GM19328 (cell line): ENCODE results near the gene MTMR12.
"Not testable (repeated sequence)": the region's sequence is repeated elsewhere in the genome, so short reads cannot be mapped to it uniquely, and the experiment has no call there.

Experiments used
- ATAC-seq: cut with Tn5 transposase; IDR thresholded peaks from one replicate; pipeline ENCODE4 v1.9.1; 2021; ENCODE audit warnings: mild to moderate bottlenecking, moderate library complexity; ENCODE audit not compliant: unreplicated experiment

Gene MTMR12

DNA sequence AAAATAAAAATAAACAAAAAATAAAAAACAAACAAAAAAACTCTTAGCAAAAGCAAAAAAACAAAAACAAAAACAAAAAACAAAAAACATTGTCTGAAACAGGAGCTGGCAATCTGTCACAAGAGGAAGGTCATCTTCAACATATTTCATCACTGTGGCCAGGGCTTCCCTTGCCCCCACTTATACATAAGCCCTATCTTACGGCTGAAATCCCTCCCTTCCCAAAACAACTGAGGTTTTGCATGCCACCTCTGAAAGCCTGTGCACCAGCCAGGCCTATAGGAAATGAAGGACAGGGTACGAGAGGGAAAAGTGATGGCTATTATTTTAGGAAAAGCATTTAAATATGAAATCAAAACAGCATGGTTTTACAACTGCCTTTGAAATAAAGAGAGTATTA is 10.8 kb downstream of the MTMR12 start:
- ATAC-seq: no peak

DNA sequence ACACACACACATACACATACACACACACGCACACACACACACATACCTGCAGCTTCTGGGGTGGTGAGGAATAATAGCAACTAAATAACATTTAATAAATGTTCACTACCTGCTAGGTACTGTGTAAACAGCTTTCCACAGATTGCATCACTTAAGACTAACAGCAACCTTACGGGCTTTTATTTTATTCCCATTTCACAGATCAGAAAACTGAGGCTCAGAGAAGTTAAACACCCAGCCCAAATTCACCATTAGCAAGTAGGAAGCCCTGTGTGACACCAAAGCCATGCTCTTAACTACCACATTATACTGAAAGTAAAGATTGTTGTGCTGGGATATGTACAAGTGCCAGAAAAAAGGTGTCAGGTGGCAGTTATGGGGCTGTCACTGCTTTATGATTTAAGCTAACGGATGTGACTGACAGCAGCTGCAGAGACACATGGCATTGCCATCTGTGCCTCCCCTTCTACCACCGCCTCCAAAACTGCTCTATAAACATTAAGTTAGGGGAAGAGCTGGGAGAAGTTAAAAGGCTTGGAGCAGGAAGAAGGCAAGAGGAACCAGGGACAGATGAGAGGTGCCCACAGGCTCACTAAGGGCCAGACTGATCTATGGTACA is 13.6 kb downstream of the MTMR12 start:
- ATAC-seq: no peak

DNA sequence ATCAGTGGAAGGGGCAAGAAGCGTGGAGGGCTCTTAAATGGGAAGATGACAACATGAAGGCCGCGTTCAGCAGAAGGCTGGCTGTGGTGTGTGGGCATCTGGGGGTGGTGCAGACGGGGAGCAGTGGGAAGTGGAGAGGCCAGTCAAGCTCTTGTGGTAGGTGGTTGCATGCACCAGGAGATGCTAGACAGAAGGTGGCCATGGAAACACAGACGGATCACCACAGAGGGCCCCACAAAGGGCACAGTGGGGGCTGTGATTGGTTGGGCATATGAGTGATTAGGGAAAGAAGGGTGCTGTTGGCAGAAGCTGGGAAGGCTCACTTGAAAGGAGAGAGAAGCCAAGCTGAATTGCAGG is 14.7 kb downstream of the MTMR12 start:
- no peak for ATAC-seq

DNA sequence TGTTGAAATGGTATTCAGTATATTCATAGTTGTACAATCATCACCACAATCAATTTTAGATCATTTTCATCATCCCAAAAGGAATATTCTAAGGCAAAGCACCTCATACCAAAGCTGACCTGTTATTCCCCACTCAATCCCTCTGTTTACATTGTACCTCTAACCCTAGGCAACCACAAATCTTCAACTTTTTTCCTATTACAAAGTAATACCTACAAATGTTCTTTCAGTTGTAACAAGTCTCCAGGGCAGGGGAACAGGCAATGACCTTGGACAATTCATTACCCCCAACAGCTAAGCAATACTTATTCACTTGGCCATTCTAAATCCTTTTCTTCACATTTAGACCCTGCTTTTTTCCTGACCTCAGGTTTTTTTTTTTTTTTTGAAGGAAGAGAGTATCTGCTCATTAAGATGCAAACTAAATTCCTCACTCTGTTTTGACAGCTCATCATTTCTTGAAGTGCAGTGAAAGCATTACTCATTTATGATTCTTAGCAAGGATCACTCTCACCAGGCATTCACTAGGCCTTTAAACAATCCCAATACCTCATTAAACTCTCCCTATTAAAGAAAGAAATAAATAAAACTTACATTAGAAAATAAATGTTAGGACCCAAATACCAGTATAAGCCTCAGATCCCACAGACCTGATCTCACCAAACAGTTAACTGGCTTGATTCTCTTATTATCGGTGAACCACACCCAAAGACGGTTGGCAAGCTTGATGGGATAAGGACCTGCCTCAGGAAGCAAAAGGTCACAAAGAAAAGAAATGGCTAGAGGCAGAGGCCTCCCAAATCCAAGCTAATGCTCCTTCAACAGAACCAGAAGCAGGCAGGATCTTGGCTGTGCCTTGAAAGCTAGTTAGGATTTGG is 15.3 kb downstream of the MTMR12 start:
- ATAC-seq: no peak

DNA sequence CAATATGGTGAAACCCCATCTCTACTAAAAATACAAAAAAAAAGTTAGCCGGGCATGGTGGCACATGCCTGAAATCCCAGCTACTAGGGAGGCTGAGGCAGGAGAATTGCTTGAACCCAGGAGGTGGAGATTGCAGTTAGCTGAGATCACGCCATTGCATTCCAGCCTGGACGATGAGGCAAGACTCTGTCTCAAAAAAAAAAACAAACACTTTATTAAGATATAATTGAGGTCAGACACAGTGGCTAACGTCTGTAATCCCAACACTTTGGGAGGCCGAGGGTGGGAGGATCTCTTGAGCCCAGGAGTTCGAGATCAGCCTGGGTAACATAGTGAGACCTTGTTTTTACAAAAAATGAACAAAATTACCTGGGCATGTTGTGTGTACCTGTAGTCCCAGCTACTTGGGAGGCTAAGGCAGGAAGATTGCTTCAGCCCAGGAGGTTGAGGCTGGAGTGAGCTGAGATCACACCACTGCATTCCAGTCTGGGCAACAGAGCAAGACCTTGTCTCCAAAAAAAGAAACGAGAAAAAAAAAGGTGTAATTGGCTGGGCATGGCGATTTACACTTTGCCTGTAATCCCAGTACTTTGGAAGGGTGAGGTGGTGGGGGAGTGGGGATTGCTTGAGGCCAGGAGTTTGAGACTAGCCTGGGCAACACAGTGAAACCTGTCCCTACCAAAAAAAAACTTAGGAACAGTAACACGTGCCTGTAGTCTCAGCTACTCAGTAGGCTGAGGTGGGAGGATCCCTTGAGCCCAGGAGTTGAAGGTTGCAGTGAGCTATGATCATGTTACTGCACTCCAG is 16.6 kb downstream of the MTMR12 start:
- ATAC-seq: not testable (repeated sequence)

DNA sequence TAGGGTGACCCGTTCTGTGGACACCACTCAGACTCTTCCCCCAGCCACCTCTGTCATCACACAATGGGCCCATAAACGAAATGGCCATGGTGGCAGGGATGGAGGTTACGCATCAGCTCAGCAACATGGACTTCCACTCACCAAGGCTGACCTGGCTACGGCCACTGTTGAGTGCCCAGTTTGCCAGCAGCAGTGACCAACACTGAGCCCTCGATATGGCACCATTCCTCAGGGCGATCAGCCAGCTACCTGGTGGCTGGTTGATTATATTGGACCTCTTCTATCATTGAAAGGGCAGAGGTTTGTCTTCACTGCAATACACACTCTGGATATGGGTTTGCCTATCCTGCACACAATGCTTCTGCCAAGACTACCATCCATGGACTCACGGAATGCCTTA is 21.1 kb downstream of the MTMR12 start:
- ATAC-seq: no peak

DNA sequence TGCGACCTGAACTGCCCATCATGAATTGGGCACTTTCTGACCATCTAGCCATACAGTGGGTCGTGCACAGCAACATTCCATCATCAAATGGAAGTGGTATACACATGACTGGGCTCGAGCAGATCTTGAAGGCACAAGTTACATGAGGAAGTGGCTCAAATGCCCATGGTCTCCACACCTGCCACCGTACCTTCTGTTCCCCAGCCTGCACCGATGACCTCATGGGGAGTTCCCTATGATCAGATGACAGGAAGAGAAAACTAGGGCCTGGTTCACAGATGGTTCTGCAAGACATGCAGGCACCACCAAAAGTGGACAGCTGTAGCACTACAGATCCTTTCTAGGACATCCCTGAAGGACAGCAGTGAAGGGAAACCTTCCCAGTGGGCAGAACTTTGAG is 21.8 kb downstream of the MTMR12 start:
- no peak for ATAC-seq

DNA sequence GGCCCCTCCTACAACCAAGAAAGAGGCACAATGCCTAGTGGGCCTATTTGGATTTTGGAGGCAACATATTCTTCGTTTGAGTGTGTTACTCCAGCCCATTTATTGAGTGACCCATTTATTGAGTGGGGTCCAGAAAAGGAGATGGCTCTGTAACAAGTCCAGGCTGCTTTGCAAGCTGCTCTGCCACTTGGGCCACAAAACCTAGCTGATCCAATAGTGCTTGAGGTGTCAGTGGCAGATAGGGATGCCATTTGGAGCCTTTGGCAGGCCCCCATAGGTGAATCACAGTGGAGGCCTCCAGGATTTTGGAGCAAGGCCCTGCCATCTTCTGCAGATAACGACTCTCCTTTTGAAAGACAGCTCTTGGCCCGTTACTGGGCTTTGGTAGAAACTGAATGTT is 22.2 kb downstream of the MTMR12 start:
- not testable (repeated sequence) for ATAC-seq

DNA sequence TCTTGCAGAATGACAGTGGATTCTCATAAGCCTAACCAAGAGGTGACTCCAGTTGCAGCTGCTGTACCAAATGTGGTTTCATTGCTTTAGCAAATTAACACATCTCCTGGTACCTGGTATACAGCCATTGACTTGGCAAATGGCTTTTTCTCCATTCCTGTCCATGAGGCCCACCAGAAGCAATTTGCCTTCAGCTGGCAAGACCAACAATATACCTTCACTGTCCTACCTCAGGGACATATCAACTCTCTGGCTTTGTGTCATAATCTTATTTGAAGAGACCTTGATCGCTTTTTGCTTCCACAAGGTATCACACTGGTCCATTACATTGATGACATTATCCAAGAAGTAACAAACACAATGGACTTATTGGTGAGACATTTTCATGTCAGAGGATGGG is 22.8 kb downstream of the MTMR12 start:
- not testable (repeated sequence) for ATAC-seq

DNA sequence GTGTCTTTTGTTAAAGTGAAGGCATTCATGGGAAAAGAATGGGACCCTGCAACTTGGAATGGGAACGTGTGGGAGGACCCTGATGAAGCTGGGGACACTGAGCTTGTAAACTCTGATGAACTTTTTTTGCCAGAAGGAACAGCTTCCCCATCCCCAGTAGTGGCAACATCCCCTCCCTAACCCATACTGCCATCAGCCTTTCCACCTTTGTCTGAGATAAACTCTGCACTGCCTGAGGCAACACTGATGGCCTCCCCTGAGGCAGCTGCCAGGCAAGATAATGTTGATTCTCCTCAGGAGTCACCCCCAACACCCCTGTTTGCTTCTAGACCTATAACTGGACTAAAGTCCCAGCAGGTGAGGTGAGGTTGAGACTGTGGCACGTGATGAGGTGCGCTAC is 24.6 kb downstream of the MTMR12 start:
- not testable (repeated sequence) for ATAC-seq

DNA sequence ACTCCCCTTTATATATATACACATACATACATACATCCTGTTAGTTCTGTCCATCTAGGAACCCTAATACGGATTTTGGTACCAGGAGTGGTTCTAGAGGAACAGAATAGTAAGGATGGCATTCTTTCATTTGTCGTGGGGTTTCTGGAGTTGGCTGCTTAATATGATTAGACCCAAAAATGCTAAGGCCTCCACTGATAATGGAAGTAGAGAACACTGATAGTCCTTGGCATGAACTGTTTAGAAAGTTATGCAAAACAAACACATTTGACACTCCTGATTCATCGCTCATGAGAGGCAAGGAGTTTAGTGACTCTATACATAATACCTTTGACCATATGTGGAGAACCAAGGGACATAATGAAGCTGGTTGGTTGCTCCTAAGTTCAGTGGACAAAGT is 25.2 kb downstream of the MTMR12 start:
- ATAC-seq: not testable (repeated sequence)

DNA sequence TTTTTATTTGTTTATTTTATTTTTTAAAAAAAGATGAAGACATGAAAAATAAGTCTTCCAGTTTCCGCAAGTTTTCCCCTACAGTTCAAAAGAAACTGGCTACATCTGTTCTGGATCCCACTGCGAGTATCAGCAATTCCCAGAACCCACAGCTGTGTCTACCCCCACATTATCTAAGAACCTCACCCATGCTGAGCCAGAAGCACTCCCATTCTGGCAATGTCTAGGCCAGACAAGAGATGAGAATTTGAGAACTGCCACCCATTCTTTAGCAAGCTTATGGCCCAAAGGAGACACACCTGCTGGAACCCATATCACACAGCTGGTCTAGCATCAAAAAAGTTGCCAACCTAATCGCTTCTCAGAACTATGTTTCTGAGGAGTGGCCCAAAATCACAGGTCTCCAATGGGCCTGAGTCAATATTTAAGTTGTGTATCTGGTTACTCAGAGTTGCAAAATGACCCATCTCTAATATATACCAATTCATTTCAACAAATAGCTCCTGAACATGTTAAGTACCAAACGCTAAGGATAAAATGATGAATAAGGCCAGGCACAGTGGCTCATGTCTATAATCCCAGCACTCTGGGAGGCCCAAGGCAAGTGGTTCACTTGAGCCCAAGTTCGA is 27.1 kb downstream of the MTMR12 start:
- no peak for ATAC-seq

DNA sequence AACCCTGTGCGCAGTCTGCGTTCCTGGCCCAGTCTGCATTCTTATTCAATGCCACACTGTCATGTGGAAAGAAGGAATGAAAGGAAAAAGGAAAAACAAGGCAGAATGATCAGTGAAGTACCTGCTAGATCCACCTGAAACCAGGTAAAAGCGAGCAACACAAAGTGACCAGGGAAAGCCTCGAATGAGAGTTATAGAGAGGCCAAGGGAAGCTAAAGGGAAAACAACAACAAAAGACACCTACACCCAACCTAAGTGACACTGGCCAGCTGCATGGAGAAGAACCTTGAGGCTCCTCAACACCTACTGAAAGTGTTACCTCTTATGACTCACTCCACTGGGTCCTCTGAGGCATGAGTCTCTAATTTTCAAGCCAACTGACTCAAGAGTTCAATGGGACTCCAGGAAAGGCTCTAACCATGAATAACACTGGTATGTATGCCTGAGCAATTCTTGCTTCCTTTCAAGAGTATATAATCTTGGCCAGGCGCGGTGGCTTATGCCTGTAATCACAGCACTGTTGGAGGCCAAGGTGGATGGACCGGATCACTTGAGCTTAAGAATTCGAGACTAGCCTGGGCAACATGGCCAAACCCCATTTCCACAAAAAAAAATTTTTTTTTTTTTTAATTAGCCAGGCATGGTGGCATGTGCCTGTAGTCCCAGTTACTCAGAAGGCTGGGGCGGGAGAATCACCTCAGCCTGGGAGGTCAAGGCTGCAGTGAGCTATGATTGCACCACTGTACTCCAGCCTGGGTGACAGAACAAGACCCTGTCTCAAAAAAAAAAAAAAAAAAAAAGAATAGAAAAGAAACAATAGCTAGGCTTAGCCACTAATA is 29.0 kb downstream of the MTMR12 start:
- ATAC-seq: no peak

DNA sequence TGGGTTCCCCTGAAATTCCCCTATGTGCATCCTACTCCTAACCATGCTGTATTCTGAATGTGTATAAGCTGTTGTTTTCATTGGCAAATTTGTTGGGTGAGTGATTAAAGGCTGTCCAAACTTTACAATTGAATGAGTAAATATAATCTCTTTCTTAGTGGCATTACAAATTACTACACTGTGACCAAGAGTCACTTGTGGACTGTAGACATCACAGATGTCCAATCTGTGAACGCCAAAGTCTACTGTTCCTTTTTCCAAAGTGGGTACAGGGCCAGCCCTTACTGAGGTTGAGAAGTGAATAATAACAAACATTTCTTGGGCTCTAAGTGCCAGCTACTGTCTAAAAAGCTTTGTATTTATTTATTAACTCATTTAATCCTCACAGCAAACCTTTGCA is 29.7 kb downstream of the MTMR12 start:
- ATAC-seq: no peak

DNA sequence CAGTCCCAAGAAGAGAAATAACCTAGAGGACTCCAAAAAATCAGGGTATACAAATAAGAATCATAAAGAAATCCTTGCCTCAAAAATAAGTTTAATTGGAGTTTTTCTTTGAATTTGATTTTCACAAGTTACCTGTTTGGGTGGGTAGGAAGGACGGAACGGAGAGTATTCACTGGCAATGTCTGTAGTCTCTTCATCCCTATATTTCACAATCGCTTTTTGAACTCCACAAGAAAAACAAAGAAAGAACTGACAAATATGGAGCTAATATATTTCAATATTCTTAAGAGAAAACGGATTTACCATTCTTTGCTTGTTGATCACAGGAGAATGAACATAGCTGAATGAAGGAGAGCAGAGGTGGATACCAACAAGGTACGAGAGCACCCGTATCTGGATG is 30.1 kb downstream of the MTMR12 start:
- ATAC-seq: no peak

DNA sequence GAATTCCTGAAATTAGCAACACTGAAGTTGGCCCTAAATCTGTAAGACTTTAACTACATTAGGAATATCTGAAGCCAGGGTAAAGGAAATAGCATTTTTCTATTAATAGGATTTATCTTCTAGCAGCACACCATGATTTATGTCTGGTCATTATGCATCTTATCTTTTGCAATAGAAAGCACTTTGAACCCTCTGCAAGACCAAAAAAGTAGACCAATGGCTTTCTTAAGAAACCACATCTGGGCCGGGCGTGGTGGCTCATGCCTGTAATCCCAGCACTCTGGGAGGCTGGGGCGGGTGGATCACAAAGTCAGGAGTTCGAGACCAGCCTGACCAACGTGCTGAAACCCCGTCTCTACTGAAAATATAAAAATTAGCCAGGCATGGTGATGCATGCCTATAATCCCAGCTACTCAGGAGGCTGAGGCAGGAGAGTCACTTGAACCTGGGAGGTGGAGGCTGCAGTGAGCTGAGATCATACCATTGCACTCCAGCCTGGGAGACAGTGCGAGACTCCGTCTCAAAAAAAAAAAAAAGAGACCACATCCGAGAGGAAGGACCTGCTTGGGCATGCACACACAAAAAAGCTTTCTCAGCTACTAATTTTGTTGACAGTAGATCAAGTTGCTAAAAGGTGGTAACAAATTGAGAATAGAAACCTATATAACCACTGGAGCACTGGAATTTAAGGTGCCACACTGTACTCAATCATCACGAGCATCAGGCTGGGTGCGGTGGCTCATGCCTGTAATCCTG is 31.2 kb downstream of the MTMR12 start:
- ATAC-seq: not testable (repeated sequence)

DNA sequence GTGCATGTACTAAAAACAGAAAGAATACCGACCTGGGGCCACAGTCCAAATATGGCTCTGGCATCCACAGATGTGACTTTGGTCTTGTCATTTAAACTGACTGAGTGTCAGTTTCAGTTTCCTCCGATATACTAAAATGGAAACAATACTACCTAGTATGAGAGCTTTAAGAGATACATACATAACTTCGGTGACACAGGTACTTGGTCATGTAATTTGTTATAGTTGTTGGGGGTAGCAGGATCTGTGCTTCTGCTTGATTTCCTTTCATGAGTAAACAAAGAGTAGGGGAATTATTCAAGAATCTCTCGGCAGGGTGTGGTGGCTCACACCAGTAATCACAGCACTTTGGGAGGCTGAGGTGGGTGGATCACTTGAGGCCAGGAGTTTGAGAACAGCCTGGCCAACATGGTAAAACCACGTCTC is 32.1 kb downstream of the MTMR12 start:
- ATAC-seq: peak; percentile 81

DNA sequence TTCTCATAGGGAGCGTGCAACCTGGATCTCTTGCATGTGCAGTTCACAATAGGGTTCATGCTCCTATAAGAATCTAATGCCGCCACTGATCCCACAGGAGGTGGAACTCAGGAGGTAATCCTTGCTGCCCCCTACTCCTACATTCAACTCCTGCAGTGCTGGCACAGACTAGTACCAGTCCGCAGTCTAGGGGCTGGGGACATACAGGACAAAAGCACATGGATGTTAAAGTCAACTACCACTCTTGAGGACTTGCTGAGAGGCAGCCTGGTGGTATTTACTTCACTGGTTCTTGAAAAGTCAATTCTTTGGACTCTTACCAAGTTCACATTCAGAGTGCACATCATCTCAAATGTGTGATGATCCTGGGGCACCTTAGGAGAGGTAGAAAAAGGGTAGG is 33.0 kb downstream of the MTMR12 start:
- ATAC-seq: no peak

DNA sequence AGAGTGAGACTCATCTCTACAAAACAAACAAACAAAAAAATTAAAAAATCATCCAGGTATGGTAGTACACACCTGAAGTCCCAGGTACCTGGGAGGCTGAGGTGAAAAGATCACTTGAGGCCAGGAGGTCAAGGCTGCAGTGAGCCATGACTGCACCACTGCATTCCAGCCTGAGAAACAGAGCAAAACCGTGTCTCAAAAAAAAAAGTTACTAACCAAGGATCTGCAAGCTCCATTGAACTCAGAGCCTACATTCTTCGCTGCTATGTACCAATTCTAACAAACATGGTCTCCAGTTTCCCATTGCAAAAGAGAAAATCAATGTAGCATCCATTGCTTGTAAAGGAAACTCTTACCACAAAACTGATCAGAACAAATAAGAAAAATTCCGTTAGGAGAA is 33.5 kb downstream of the MTMR12 start:
- no peak for ATAC-seq

DNA sequence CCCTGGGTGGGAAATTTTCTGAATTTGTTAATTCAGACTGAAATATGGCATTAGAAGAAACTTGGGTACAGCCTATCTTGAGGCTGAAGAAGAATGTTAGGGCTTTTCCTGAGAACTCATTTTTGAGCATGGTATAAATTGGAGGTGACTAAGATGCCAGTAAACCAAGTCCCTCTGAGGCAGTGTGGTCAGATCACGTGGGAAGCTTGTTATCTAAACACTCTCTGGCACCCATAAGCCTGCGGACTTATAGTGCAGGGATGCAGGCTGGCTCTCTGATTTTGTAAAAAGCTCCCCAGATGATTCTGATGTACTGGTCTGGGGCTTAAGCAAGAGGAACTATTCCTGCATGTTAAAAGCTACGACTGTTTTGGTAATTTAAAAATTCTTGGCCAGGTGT is 34.3 kb downstream of the MTMR12 start:
- no peak for ATAC-seq
